Activated CD8-positive, alpha-beta memory T cell treated with anti-CD3 and anti-CD28 coated beads, Interleukin-2, amount 50 U/mL, for 48 hours (primary cell): Measurements from ENCODE around the gene FRMD1.

Source experiments
- DNase-seq: peaks from one replicate; pipeline ENCODE4 v3.0.0-alpha.2; 2020

The FRMD1 gene

DNA sequence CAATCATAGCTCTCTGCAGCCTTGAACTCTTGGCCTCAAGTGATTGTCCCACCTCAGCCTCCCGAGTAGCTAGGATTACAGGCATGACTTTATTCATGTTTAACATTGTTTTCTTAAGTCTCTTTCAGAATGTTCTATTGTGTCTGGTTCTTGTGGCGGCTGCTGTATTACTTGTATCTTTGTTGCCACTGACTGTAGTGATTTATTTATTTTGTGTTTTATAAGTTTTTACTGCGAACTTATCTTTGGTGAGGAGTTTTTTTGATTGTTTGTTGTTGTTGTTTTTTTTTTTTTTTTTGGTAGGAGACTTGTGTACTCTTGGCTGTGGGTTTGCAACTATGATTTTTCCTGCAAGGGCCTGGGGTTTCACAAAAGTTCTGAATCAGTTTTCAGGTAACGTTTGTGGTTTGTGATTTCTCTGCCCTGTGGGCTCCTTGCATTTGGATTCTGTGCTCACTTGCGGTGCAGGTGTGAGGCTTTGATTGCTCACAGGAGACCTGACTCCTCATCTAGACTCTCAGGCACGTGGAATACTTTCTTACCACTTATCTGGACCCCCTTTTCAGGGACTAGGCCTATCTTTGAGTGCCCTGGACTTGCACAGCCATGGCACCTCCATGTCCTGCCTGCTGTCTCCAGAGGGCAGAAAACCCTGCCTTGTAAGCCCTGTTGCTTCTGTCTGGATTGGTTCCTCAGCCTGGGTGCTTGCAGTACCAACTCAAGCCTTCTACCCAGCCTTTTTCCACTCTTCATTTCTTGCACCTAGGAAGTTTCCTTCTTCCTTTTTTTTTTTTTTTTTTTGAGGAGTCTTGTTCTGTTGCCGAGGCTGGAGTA is 56.3 kb downstream of the FRMD1 start:
- no peak for DNase-seq

DNA sequence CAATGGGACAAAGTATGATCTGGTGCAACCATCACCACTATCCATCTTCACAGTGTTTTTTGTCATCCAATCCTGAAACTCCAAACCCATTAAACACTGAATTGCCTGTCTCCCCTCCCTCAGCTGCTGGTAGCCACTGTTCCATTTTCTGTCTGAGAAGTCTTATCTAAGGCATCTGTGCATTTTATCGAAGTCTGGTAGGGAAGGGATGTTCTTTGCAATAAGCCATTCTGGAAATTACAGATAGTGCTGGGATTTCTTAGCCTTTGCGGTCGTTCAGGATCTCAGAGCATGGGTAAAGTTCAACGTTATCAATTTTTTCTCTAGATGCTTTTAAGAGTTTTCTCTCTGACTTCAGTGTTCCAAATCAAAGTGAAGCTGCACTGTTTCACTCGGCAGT is 57.4 kb downstream of the FRMD1 start:
- no peak for DNase-seq

DNA sequence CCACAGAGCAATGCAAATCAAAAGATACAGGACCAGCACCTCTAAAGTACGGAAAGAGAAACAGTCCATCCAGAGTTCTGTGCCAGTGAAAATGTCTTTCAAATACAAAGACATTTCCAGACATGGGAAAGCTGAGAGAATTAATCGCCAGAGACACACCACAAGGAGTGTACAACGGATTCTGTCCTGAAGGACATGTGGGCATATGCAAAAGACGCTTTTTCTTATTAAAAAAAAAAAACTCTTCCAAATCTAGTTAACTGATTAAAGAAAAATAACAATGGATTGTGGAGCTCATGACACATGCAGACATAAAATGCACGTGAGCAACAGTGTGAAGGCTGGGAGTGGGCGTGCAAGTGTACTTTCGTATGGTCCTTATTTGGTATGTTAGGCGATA is 58.8 kb downstream of the FRMD1 start:
- no peak for DNase-seq

DNA sequence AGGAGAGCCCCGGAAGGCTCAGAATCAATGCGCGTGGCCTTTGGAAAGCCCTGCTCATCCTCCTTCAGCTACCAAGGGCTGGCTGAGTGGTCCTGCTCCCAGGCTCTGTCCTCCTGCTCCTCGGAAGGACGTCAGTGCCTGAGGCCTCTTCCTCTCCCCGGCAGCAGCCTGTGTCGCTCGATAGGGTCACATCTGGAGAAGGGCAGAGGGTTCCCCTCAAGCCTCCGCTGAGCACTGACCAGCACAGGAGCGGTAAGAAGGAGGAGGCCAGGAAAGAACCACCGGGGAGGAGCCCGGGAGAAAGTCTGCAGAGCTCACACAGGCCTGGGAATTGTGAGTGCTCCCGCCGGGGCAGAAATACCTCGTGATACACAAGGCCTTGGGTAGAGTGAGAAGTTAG is 60.3 kb downstream of the FRMD1 start:
- no peak for DNase-seq

DNA sequence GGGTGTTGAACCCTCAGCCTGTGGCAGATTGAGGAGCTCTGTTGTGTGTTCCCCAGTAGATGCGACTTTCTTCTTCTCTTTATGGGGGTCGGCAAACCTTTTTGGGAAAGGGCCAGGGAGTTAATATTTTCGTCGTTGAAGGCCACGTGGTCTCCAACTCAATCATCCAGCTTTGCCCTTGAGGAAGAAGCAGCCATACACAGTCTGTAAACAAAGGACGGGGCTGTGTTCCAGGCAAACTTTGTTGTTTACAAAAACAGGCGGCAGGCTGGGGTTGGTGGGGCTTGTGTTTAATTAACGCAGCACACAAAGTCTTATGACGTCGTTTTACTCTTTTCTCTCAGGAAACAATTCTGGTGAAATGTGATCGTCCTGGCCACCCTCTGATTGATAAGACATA is 61.4 kb downstream of the FRMD1 start:
- no peak for DNase-seq

DNA sequence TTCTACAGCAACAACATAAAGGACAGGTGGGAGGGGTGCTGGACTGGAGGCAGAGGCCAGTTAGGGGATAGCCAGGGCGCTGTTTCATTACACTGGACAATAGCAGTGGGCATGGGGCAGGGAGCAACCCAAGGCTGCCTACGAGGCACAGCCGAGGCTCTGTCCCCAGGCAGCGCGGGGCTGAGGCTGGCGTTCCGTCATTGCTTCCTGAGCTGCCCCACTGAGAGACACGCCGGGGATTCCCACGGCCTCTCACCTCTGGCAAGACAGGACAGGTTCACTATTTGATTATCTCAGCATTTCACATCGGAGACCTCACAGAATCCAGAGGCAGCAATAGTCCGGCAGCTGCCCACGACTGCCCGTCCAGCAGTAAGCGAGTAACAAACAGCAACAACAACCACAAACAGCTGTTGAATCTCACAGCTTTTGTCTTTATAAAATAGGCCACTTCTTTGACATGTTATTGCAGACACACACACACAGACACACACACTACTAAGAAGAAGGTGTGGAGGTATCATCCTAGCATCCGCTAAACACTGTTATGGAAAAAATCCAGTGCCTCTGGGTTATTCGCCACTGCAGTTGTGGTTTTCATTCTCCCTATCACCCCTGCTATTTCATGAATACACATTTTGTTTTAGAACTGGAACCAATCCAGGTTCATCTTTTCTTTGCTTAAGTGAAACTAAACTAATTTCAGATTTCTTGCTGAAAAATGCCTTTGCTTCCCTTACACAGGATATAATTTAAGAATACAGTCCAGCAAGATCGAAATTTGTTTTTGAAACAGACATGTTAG is 62.1 kb downstream of the FRMD1 start:
- no peak for DNase-seq

DNA sequence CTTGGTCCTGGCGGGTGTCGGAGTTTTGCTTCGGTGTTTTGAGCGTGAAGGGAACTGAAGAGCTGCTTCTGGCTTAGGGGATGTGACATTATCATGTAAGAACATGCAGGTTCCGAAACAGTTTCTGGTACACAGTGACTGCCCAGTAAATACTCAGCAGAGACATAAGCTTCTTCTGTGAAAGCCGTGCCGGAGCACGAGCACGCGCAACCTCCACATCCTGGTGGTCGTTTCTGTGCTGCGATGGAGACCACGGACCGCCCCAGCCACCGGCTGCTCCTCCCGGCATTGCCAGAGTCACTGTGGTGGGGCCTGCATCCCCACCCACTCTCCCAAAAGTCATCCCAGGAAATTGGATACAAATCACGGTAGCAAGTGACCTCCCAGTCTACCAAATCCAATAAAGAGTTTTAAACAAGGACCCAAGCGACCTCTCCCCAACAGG is 62.8 kb downstream of the FRMD1 start:
- DNase-seq = no peak

DNA sequence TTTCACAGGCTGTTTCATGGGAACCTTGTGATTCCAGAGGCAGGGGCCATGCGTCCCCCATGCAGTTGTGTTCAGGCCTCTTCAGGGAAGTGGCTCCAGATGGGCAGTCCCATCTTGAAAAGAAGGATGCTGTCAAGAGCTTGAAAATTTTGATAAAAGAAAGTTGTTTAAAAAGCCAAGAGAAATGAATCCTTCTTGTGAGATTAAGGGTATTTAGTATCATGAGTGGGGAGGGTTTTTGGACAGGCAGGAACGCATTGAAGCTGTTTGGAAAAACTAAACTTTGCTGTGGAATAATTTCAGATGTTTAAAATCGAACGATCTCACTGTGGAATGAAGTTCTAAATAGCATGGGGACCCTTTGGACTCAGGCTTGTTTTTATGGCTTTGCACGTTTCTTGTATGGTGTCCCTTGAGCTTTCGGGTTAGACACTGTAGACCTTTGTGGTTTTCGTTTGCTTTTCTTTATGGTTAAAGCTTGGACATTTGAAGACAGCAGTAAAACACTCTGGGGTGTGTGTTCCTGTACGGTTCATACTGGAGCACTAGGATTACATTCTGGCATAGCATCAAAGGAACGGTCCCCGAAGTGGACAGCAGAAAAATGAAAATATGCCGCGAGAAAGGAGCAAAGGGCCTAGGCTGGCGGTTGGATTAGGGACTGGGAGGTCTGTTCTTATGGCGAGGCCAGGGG is 63.4 kb downstream of the FRMD1 start:
- DNase-seq = no peak

DNA sequence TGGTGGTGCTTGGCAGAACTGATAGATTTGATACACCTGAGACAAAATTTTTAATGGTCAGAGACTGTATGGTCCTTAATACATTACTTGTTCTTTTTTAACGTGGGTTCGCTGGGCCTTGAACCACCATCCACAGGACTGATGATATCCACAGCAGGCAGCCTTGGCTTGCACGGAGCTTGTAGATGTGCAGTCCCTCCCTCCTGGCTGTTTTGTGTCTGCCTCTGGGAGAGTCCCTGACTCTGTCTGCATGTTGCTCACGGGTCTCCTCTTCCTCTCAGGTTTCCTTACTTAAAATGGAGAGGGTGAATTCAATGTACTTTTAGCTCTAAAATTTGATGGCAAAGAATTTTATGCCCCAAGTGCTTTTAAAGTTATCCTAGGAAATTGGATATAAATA is 64.0 kb downstream of the FRMD1 start:
- DNase-seq = no peak

DNA sequence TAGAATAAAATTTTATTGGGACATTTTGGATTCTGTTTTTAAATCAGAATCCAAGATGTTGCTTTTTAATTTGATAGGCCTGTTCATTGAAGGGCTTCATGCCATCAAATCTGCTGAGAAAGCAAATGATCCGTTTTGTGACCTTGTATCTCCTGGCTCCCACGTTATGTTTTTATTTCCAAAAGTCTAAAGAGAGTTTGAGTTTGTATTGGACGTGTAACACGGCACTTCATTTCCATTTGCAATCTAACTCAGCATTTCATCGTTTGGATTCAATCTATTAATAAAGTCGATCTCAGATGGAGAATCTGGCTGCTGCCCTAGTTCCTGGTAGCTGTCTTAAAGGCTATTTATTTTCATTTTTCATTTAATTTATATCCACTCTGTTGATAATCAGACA is 64.6 kb downstream of the FRMD1 start:
- DNase-seq = no peak

DNA sequence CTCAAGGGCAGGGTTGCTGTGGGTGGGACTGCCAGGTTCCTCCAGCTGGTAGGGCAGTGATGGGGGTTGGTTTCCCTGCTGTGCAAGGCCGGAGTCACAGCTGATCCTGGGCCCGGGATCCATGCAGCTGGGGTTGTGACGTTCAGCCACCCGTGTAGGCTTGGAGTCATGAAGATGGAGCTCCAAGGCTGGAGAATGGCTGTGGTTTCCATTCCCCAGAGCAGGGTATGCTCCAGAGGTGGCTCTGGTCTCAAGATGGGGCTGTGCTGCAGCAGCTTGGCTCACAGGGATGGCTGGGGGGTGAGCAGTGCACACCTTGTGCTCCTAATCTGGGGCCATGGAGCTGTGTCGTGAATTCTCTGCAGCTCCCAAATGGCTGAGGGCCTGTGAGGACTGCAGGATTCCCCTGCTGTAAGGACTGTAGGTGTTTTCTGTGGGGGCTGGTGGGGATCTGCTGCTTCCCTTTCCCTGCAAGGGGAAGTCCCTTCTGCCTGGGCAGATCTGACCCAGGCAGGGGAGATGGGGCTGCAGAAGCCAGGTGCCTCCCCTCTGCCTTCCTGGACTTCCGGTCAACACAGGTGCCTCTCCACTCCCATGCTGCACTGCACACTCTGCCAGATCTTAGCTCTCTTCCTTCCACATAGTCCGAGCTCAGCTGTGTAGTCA is 65.6 kb downstream of the FRMD1 start:
- DNase-seq = no peak

DNA sequence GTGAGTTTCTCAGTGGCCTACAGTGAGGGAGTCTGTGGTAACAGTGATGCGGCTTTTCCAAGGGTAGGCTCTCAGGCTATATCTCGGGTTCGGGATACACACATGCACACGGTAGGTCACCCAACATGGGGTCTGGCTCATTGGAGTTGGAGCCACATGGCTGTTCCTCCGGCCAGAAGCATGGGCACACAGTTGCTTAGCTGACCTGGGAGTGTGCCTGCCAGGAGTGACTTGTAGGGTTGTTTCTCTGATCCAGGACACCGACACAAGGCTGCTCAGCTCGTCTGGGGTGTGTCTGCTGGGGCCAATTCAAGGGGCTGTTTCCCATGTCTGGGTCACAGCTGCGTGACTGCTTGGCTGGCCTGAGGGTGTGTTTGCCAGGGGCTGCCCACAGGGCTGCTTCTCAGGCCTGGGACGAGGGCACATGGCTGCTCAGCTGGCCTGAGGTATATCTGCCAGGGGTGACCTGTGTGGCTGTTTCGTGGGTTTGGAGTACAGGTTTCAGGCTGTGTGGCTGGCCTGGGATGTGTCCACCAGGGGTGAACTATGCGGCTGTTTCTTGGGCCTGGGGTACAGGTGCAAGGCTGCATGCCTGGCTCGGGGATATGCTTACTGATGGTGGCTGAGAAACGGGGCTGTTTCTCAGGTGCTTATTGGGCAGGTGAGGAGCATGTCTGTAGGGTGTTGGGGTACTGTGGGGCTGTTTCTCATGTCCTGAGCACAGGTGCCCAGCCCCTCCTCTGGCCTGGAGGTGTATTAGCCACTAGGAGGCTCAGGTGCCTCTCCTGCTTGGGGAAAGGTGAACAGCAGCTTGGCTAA is 66.4 kb downstream of the FRMD1 start:
- no peak for DNase-seq

DNA sequence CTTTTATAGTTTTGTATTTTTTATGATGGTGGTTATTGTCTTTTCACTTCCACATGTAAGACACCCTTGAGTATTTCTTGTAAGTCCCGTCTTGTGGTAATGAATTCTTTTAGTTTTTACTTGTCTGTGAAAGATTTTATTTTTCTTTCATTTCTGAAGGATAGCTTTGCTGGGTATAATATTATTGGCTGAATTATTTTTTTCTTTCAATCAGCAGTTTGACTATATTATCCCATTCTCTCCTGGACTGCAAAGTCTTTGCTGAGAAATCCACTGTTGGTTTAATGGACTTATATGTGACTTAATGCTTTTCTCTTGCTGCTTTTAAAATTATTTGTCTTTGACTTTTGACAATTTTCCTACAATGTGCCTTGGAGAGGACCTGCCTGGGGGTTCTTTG is 67.7 kb downstream of the FRMD1 start:
- DNase-seq = no peak

DNA sequence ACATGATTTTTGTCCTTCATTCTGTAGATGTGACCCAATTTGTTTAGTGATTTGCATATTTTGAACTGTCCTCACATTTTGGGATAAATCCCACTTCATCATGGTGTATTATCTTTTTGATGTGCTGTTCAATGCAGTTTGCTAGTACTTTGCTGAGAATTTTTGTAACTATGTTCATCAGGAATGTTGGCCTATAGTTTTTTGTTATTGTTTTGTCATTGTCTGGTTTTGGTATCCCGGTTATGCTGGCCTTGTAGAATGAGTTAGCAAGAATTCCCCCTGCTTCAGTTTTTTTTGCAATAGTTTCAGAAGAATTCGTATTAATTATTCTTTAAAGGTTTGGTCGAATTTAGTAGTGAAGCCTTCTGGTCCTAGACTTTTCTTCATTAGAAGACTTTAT is 69.7 kb downstream of the FRMD1 start:
- DNase-seq = no peak

DNA sequence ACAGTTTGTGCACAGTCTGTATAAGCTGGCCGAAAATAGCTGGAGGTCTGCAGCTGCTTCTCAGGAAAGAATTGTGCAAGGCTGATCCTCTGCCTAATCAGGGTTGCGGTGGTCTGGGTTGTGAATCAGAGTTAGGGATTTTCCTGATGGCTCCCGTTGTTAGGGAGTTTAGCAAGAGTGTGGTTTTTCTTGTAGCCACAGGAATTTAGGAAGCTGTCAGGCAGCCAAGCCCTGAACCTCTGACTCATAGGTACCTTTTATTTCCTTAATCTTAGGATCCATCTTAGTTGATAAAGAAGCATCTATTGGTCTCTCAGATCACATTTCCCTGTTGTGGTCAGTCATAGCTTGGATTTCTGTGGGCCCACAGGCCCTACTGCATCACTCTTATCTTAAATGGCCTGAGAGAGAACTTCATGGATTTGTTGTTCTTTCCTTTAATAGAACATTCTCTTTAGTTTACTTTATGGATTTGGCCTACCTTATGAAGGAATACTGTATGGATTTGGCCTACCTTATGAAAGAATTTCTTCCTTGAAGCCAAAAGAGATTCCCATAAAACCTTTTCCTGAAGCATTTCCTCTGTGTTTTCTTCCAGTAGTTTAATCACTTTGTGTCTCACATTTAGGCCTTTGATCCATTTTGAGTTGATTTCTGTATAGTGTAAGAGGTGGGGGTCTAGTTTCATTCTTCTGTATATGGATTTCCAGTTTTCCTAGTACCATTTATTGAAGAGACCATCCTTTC is 71.2 kb downstream of the FRMD1 start:
- no peak for DNase-seq

DNA sequence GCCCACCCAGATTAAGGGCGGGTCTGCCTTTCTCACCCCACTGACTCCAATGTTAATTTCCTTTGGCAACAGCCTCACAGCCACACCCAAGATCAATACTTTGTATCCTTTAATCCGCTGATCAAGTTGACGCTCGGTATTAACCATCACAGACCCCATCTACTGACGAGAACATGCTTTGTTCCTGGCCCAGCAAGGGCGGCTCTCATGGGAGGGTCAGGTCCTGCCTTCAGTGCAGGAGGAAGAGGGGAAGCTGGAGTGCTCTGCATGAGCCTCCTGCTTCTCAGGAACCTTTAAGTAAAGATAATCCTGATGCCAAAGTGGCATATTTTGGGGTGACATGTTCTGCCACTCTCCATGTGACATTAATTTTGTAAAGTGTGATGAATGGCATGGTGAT is 73.2 kb downstream of the FRMD1 start:
- DNase-seq = no peak

DNA sequence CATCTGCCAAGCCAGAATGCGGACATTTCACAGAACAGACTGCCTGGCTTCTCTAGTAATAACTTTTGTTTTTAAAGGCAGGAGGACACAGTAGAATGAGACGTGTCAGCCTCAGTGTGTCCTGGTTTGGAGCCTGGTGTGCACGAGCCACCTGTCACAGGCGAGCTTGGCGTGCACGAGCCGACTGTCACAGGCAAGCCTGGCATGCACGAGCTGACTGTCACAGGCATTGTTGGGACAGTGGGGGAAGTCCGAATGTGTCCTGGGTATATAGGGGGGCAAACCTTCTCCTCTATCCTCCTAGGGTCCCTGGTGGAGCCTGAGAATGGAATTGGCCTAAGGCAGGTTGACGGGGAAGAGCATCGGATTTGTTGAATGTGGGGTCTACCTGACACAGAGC is 74.1 kb downstream of the FRMD1 start:
- no peak for DNase-seq

DNA sequence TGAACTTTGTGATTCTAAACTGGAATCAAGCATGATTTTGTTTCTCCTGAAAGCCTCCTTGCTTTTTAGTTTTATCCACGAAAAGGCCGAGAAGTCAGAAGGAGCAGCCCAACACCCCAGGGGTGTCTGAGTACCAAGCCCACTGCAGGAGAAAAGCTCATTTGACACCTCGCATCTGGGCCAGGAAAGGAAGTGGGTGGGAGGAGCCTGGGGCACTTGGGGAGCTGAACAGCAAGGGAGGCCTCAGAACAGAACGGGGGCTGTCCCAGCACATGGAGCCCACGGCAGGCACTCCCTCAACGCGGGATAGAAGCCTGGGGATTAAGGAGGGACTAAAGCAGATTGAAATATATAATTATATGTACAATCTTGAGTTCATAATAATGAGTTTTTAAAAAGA is 75.0 kb downstream of the FRMD1 start:
- DNase-seq = no peak
